AG08395 (cell line): ENCODE results near the gene ZC3H12C.

Experiments used
- DNase-seq: peaks from one replicate; pipeline ENCODE4 v3.0.0; 2012; ENCODE audit warnings: mixed read lengths, low spot score

The ZC3H12C gene

GRCh38 chr11:110077346-110077745 lies 15.8 kb upstream of the ZC3H12C start:
- DNase-seq: no peak

- DNase-seq: peak; percentile 75
Observed at GRCh38 chr11:110077831-110078325, 15.3 kb upstream of the ZC3H12C start.

- DNase-seq: no peak
Observed at GRCh38 chr11:110078923-110079544, 14.2 kb upstream of the ZC3H12C start.

GRCh38 chr11:110079726-110080125 lies 13.5 kb upstream of the ZC3H12C start:
- no peak for DNase-seq

GRCh38 chr11:110081462-110082376 lies 11.5 kb upstream of the ZC3H12C start:
- DNase-seq: no peak

- no peak for DNase-seq
Observed at GRCh38 chr11:110082899-110083298, 10.3 kb upstream of the ZC3H12C start.

GRCh38 chr11:110085255-110085838 lies 7.8 kb upstream of the ZC3H12C start:
- no peak for DNase-seq

GRCh38 chr11:110086892-110087309 lies 6.3 kb upstream of the ZC3H12C start:
- DNase-seq: peak; percentile 30

- DNase-seq: peak; percentile 85
Observed at GRCh38 chr11:110087812-110088534, 5.2 kb upstream of the ZC3H12C start.

GRCh38 chr11:110088535-110089344 lies 4.5 kb upstream of the ZC3H12C start:
- no peak for DNase-seq

GRCh38 chr11:110089617-110090282 lies 3.4 kb upstream of the ZC3H12C start:
- no peak for DNase-seq

GRCh38 chr11:110090466-110091026 lies 2.6 kb upstream of the ZC3H12C start:
- no peak for DNase-seq

GRCh38 chr11:110092111-110092514 lies 1.1 kb upstream of the ZC3H12C start:
- DNase-seq: peak; percentile 4

- DNase-seq: peak; percentile 39
Observed at GRCh38 chr11:110093407-110094297, 460 bp downstream of the ZC3H12C start.

- peak; percentile 31 for DNase-seq
Observed at GRCh38 chr11:110094298-110095285, 1.4 kb downstream of the ZC3H12C start.

GRCh38 chr11:110095554-110095953 lies 2.4 kb downstream of the ZC3H12C start:
- DNase-seq: no peak

- no peak for DNase-seq
Observed at GRCh38 chr11:110096496-110096895, 3.3 kb downstream of the ZC3H12C start.

GRCh38 chr11:110097459-110098012 lies 4.3 kb downstream of the ZC3H12C start:
- no peak for DNase-seq
